Mucosa of gallbladder (tissue), 1 donor: ENCODE measurements around the gene NDRG4. TPM values are rescaled to one million over a fixed set of nuclear protein-coding genes. Genes with fewer than 3 reads are reported as not detected.

Experiments
- DNase-seq: peaks from one replicate; pipeline ENCODE4 v3.0.0-alpha.2; 2020; ENCODE audit warnings: low spot score
- total RNA-seq: library from RNA; stranded (reverse); gene quantifications from one replicate; pipeline ENCODE4 v1.2.1, GENCODE V29; 2021
- donor health status: DM: no; HTN: no; CAD: no.

The NDRG4 gene
- total RNA-seq, 1 donor from 2014 or later = 5.6 TPM

- DNase-seq = no peak
Observed at GRCh38 chr16:58495521-58496331, 4.2 kb upstream of the NDRG4 start.

- no peak for DNase-seq
Observed at GRCh38 chr16:58497468-58497867, 2.5 kb upstream of the NDRG4 start.

GRCh38 chr16:58497935-58498334, 2.0 kb upstream of the NDRG4 start:
- DNase-seq = no peak

- DNase-seq = no peak
Observed at GRCh38 chr16:58498341-58499091, 1.4 kb upstream of the NDRG4 start.

- no peak for DNase-seq
Observed at GRCh38 chr16:58499092-58499511, 841 bp upstream of the NDRG4 start.

GRCh38 chr16:58500430-58501241, 693 bp downstream of the NDRG4 start:
- no peak for DNase-seq

- no peak for DNase-seq
Observed at GRCh38 chr16:58501242-58502131, 1.5 kb downstream of the NDRG4 start.

GRCh38 chr16:58502217-58502921, 2.4 kb downstream of the NDRG4 start:
- no peak for DNase-seq

GRCh38 chr16:58503166-58503862, 3.4 kb downstream of the NDRG4 start:
- no peak for DNase-seq

GRCh38 chr16:58503863-58504688, 4.1 kb downstream of the NDRG4 start:
- no peak for DNase-seq

GRCh38 chr16:58506241-58507194, 6.6 kb downstream of the NDRG4 start:
- DNase-seq = no peak

- no peak for DNase-seq
Observed at GRCh38 chr16:58507195-58507962, 7.4 kb downstream of the NDRG4 start.

- DNase-seq = no peak
Observed at GRCh38 chr16:58507963-58508670, 8.2 kb downstream of the NDRG4 start.

- DNase-seq = no peak
Observed at GRCh38 chr16:58508671-58509251, 8.8 kb downstream of the NDRG4 start.

GRCh38 chr16:58509256-58510096, 9.5 kb downstream of the NDRG4 start:
- DNase-seq = no peak
